DND-41 (cell line): ENCODE results near the gene FAM174C.

Experiments used
- EZH2 ChIP-seq: IDR thresholded peaks from 3 replicates; pipeline ENCODE4 v1.6.1; 2012; ENCODE audit warnings: borderline replicate concordance, low read depth, mild to moderate bottlenecking, moderate library complexity, low read length, inconsistent platforms; ENCODE audit not compliant: severe bottlenecking
- TF ChIP-seq, protein P1 (sequence below): IDR thresholded peaks from 2 replicates; pipeline ENCODE4 v1.5.1; 2012; ENCODE audit warnings: borderline replicate concordance, low read length, moderate library complexity, mild to moderate bottlenecking; ENCODE audit not compliant: poor library complexity, severe bottlenecking; ENCODE audit errors: extremely low read depth

DNA sequence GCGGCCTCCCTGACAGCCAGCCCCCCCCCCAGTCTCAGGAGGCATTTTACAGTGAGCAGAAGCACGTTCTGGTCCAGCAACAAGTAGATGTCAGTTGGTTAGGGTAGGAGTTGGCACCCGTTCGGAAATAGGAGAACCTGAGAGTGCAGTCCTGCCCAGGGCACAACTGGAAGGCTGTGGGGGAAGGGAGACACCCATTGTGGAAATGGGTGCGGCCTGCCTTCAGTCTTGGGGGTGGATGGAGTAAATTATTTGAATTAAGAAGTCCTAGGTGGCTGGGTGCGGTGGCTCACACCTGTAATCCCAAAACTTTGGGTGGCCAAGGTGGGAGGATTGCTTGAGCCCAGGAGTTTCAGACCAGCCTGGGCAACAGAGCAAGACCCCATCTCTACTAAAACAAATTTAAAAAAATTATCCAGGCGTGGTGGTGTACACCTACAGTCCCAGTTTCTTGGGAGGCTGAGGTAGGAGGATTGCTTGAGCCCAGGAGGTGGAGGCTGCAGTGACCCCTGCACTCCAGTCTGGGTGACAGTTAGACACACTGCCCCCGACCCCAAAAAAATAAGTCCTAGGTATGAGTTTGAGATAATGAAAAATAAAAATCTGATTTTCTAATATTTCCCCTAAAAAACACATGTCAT is 5.0 kb upstream of the FAM174C start:
- no peak for TF ChIP-seq EZH2
- TF ChIP-seq, protein P1, sequence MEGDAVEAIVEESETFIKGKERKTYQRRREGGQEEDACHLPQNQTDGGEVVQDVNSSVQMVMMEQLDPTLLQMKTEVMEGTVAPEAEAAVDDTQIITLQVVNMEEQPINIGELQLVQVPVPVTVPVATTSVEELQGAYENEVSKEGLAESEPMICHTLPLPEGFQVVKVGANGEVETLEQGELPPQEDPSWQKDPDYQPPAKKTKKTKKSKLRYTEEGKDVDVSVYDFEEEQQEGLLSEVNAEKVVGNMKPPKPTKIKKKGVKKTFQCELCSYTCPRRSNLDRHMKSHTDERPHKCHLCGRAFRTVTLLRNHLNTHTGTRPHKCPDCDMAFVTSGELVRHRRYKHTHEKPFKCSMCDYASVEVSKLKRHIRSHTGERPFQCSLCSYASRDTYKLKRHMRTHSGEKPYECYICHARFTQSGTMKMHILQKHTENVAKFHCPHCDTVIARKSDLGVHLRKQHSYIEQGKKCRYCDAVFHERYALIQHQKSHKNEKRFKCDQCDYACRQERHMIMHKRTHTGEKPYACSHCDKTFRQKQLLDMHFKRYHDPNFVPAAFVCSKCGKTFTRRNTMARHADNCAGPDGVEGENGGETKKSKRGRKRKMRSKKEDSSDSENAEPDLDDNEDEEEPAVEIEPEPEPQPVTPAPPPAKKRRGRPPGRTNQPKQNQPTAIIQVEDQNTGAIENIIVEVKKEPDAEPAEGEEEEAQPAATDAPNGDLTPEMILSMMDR, result no peak
